Loucy (cell line): ENCODE measurements around the gene TMEM59.

Experiments
- CTCF ChIP-seq: fragments of 200-600 bp; sonication (generic); conservative IDR thresholded peaks from 2 replicates; pipeline ENCODE4 v1.5.1; 2014; ENCODE audit warnings: mild to moderate bottlenecking, antibody characterized with exemption, low read length
- EZH2phosphoT487 ChIP-seq: fragments of 200-600 bp; IDR thresholded peaks from 2 replicates; pipeline ENCODE4 v1.6.1; 2018; ENCODE audit warnings: antibody characterized with exemption, mild to moderate bottlenecking, moderate library complexity, borderline replicate concordance

DNA sequence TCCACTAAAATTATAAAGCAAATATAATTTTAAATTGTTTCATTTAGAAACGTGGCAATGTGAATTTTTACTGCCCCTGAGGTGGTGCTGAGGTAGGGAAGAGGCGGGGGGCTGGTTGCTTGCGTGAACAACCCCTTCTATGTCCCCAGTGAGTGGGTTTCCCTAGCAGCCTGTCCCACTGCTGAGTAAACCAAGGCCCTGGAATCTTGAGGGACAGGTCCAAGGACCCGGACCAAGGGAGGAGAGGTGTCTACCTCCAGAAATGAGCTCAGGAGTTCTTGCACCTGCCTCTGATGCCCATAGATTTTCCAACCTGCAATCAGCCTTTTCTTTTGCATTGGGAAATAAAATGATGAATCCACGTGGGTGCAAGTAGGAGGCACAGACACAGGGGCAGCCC is 34.4 kb downstream of the TMEM59 start:
- TF ChIP-seq CTCF (no peak), EZH2phosphoT487 (no peak)
